HepG2 (cell line): ENCODE results near the gene UBE2O. TPM values are rescaled to one million over a fixed set of nuclear protein-coding genes. Genes with fewer than 3 reads are reported as not detected.

Experiments
- ARNT2 ChIP-seq: sonication (generic); formaldehyde crosslinking; IDR thresholded peaks from 2 replicates; pipeline ENCODE4 v1.8.0; 2022; ENCODE audit warnings: mild to moderate bottlenecking, low read depth, missing genetic modification reagents, moderate library complexity
- CERS6 ChIP-seq: sonication (generic); formaldehyde crosslinking; IDR thresholded peaks from 2 replicates; pipeline ENCODE4 v1.5.0; 2020; ENCODE audit warnings: missing genetic modification reagents
- EHMT2 ChIP-seq: fragments of 200-600 bp; sonication (generic); IDR thresholded peaks from 2 replicates; pipeline ENCODE4 v1.7.0; 2017; ENCODE audit warnings: antibody characterized with exemption, low read depth, low read length, borderline replicate concordance
- JUNB ChIP-seq: sonication (generic); formaldehyde crosslinking; IDR thresholded peaks from 2 replicates; pipeline ENCODE4 v1.8.0; 2022; ENCODE audit warnings: missing genetic modification reagents, mild to moderate bottlenecking, borderline replicate concordance
- KDM1A ChIP-seq: IDR thresholded peaks from 2 replicates; pipeline ENCODE4 v1.6.1; 2016; ENCODE audit warnings: missing compliant biosample characterization
- KLF6 ChIP-seq: IDR thresholded peaks from 2 replicates; pipeline ENCODE4 v1.8.0; 2016; ENCODE audit warnings: missing biosample characterization, missing genetic modification reagents
- LBX2 ChIP-seq: sonication (generic); formaldehyde crosslinking; IDR thresholded peaks from 2 replicates; pipeline ENCODE4 v1.5.0; 2020; ENCODE audit warnings: missing genetic modification reagents, mild to moderate bottlenecking, borderline replicate concordance
- NAIF1 ChIP-seq: sonication (generic); formaldehyde crosslinking; IDR thresholded peaks from 2 replicates; pipeline ENCODE4 v1.5.0; 2020; ENCODE audit warnings: mild to moderate bottlenecking, missing genetic modification reagents, borderline replicate concordance
- PRPF4 ChIP-seq: fragments of 200-400 bp; formaldehyde crosslinking; IDR thresholded peaks from 2 replicates; pipeline ENCODE4 v1.6.1; 2016; ENCODE audit warnings: low read length, low read depth; ENCODE audit not compliant: poor library complexity, severe bottlenecking
- RELA ChIP-seq: sonication (generic); formaldehyde crosslinking; IDR thresholded peaks from 2 replicates; pipeline ENCODE4 v1.4.0; 2020; ENCODE audit warnings: missing genetic modification reagents
- RXRB ChIP-seq: IDR thresholded peaks from 2 replicates; pipeline ENCODE4 v1.6.1; 2016; ENCODE audit warnings: borderline replicate concordance, missing genetic modification reagents, missing compliant biosample characterization
- SNAPC2 ChIP-seq: sonication (generic); formaldehyde crosslinking; IDR thresholded peaks from 2 replicates; pipeline ENCODE4 v1.8.1; 2022; ENCODE audit warnings: mild to moderate bottlenecking, missing genetic modification reagents
- ZHX1 ChIP-seq: sonication (generic); formaldehyde crosslinking; IDR thresholded peaks from 2 replicates; pipeline ENCODE4 v1.8.1; 2022; ENCODE audit warnings: low read depth, mild to moderate bottlenecking, missing genetic modification reagents
- ZIK1 ChIP-seq: sonication (generic); formaldehyde crosslinking; IDR thresholded peaks from 2 replicates; pipeline ENCODE4 v1.5.0; 2020; ENCODE audit warnings: mild to moderate bottlenecking, low read depth, missing genetic modification reagents, borderline replicate concordance
- ZNF260 ChIP-seq: sonication (generic); formaldehyde crosslinking; IDR thresholded peaks from 2 replicates; pipeline ENCODE4 v1.4.0; 2020; ENCODE audit warnings: missing genetic modification reagents, low read depth, mild to moderate bottlenecking, borderline replicate concordance
- ZNF263 ChIP-seq: sonication (generic); formaldehyde crosslinking; IDR thresholded peaks from 2 replicates; pipeline ENCODE4 v1.4.0; 2020; ENCODE audit warnings: missing genetic modification reagents
- ZNF577 ChIP-seq: sonication (generic); formaldehyde crosslinking; IDR thresholded peaks from 2 replicates; pipeline ENCODE4 v1.4.0; 2020; ENCODE audit warnings: mild to moderate bottlenecking, low read depth, missing genetic modification reagents, borderline replicate concordance
- ZSCAN22 ChIP-seq: sonication (generic); formaldehyde crosslinking; IDR thresholded peaks from 2 replicates; pipeline ENCODE4 v1.4.0; 2020; ENCODE audit warnings: mild to moderate bottlenecking, missing genetic modification reagents
- polyA plus RNA-seq, 8 experiments: library from polyadenylated mRNA; depleted of rRNA in 3 of 8; stranded (reverse) in 7 of 8; unstranded in 1 of 8; fragments of >200 nt; fragmentation: Illumina TruSeq in 4 of 8; extraction: Trizol in 4 of 8; gene quantifications; 2 replicates each; pipeline versions ENCODE4 v1.2.1 to v1.2.3, GENCODE V29; 2011 to 2016; ENCODE audit warnings: low read depth in 4 of 8, missing spikeins in 1 of 8, mixed read lengths in 1 of 8; ENCODE audit not compliant: insufficient read depth in 1 of 8
- total RNA-seq, 5 experiments: library from RNA; depleted of rRNA; stranded (reverse); fragments of >200 nt; fragmentation: Illumina TruSeq; extraction: Trizol; gene quantifications; 2 replicates each; pipeline ENCODE4 v1.2.3, GENCODE V29; 2016; ENCODE audit warnings: low read depth in 1 of 5
- TF ChIP-seq, protein P1 (sequence below): IDR thresholded peaks from 2 replicates; pipeline ENCODE4 v1.6.1; 2018; ENCODE audit warnings: missing genetic modification reagents
- TF ChIP-seq, protein P2 (sequence below): sonication (generic); formaldehyde crosslinking; IDR thresholded peaks from 2 replicates; pipeline ENCODE4 v1.9.0; 2021; ENCODE audit warnings: missing genetic modification reagents, borderline replicate concordance
- TF ChIP-seq, protein P3 (sequence below): sonication (generic); formaldehyde crosslinking; IDR thresholded peaks from 2 replicates; pipeline ENCODE4 v1.8.1; 2022; ENCODE audit warnings: mild to moderate bottlenecking, missing genetic modification reagents

The UBE2O gene
- total and polyA plus RNA-seq, 2 of the 13 experiments (the other 11 are each of a cell fraction or from before 2014, with no cell fraction given), result 21.5 to 23.5 TPM

DNA sequence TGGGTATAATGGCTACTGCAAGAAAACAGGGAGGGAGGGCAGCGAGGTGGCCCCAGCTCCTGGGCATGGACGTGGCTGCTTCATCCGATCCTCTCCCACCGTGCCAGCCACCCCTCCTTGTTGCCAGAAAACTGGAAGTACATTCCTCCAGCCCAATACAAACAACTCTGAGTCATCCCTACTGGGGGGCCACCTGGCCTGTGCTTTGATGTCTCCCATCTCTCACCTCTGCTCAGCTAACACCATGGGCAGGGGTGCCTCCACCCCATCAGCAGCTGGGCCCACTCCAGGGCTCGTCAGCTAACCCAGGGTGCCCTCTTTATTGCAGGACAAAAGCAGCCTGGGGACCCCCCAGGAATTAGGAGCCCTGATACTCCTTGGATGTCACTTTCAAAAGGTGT is 46.3 kb upstream of the UBE2O start (continued):
- TF ChIP-seq LBX2 (CRISPR knock-in tag) (no peak), ZHX1 (CRISPR knock-in tag) (no peak), KDM1A (peak; percentile 81; the same call in 1 of the 2 replicates), ZNF263 (peak; percentile 87), ZNF577 (CRISPR knock-in tag) (no peak), RELA (CRISPR knock-in tag) (peak; percentile 42; the same call in 1 of the 2 replicates), NAIF1 (CRISPR knock-in tag) (no peak), ZNF260 (CRISPR knock-in tag) (no peak), PRPF4 (no peak), SNAPC2 (CRISPR knock-in tag) (peak; percentile 57; the same call in 1 of the 2 replicates), RXRB (peak; percentile 92), CERS6 (CRISPR knock-in tag) (no peak), ARNT2 (CRISPR knock-in tag) (peak; percentile 84), ZIK1 (CRISPR knock-in tag) (no peak), ZSCAN22 (no peak), KLF6 (CRISPR knock-in tag) (peak; percentile 90; the same call in 1 of the 2 replicates), EHMT2 (no peak), JUNB (CRISPR knock-in tag) (peak; percentile 96)
- TF ChIP-seq, protein P1, sequence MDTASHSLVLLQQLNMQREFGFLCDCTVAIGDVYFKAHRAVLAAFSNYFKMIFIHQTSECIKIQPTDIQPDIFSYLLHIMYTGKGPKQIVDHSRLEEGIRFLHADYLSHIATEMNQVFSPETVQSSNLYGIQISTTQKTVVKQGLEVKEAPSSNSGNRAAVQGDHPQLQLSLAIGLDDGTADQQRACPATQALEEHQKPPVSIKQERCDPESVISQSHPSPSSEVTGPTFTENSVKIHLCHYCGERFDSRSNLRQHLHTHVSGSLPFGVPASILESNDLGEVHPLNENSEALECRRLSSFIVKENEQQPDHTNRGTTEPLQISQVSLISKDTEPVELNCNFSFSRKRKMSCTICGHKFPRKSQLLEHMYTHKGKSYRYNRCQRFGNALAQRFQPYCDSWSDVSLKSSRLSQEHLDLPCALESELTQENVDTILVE (CRISPR knock-in tag), result peak; percentile 88
- TF ChIP-seq, protein P2, sequence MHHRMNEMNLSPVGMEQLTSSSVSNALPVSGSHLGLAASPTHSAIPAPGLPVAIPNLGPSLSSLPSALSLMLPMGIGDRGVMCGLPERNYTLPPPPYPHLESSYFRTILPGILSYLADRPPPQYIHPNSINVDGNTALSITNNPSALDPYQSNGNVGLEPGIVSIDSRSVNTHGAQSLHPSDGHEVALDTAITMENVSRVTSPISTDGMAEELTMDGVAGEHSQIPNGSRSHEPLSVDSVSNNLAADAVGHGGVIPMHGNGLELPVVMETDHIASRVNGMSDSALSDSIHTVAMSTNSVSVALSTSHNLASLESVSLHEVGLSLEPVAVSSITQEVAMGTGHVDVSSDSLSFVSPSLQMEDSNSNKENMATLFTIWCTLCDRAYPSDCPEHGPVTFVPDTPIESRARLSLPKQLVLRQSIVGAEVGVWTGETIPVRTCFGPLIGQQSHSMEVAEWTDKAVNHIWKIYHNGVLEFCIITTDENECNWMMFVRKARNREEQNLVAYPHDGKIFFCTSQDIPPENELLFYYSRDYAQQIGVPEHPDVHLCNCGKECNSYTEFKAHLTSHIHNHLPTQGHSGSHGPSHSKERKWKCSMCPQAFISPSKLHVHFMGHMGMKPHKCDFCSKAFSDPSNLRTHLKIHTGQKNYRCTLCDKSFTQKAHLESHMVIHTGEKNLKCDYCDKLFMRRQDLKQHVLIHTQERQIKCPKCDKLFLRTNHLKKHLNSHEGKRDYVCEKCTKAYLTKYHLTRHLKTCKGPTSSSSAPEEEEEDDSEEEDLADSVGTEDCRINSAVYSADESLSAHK (CRISPR knock-in tag), result 0 out of 2 replicates have a peak, but pooled peaks have one; percentile 43
- TF ChIP-seq, protein P3, sequence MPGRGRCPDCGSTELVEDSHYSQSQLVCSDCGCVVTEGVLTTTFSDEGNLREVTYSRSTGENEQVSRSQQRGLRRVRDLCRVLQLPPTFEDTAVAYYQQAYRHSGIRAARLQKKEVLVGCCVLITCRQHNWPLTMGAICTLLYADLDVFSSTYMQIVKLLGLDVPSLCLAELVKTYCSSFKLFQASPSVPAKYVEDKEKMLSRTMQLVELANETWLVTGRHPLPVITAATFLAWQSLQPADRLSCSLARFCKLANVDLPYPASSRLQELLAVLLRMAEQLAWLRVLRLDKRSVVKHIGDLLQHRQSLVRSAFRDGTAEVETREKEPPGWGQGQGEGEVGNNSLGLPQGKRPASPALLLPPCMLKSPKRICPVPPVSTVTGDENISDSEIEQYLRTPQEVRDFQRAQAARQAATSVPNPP (CRISPR knock-in tag), result no peak
